Left ventricle myocardium inferior (tissue), 1 donor: ENCODE results near the gene RNF222. TPM values are rescaled to one million over a fixed set of nuclear protein-coding genes. Genes with fewer than 3 reads are reported as not detected.

ENCODE experiments used
- DNase-seq: peaks from one replicate; pipeline ENCODE4 v3.0.0-alpha.2; 2020
- H3K27ac ChIP-seq: fragments of 200-600 bp; replicated peaks from 2 replicates; pipeline ENCODE4 v1.8.0; 2021
- H3K27me3 ChIP-seq: fragments of 200-600 bp; 2 replicates; pipeline ENCODE4 v1.8.0; 2021; ENCODE audit warnings: low read depth
- H3K36me3 ChIP-seq: fragments of 200-600 bp; 2 replicates; pipeline ENCODE4 v1.8.0; 2021
- H3K4me1 ChIP-seq: fragments of 200-600 bp; 2 replicates; pipeline ENCODE4 v1.8.0; 2021
- H3K4me3 ChIP-seq: fragments of 200-600 bp; 2 replicates; pipeline ENCODE4 v1.8.0; 2021; ENCODE audit warnings: mild to moderate bottlenecking, moderate library complexity
- H3K9me3 ChIP-seq: fragments of 200-600 bp; replicated peaks from 2 replicates; pipeline ENCODE4 v1.8.0; 2021
- CTCF ChIP-seq: fragments of 200-600 bp; IDR thresholded peaks from 2 replicates; pipeline ENCODE4 v1.8.0; 2021; ENCODE audit warnings: antibody characterized with exemption, mild to moderate bottlenecking, borderline replicate concordance
- intact Hi-C: fragments of 100-400 bp; cut with micrococcal nuclease; formaldehyde crosslinking; loops from one replicate; pipeline ENCODE4 v1.11.0; 2022
- total RNA-seq: library from RNA; stranded (reverse); fragmentation: NEBNext Ultra II Directional; extraction: Animal tissue kit (Norgen Biotek cat#: 25700); gene quantifications from one replicate; pipeline ENCODE4 v1.2.1, GENCODE V29; 2021
- donor health status: DM: no; HTN: yes; CAD: no; lungs with severe emphysema.

Gene RNF222
- total RNA-seq, 1 donor from 2014 or later, result not detected

DNA sequence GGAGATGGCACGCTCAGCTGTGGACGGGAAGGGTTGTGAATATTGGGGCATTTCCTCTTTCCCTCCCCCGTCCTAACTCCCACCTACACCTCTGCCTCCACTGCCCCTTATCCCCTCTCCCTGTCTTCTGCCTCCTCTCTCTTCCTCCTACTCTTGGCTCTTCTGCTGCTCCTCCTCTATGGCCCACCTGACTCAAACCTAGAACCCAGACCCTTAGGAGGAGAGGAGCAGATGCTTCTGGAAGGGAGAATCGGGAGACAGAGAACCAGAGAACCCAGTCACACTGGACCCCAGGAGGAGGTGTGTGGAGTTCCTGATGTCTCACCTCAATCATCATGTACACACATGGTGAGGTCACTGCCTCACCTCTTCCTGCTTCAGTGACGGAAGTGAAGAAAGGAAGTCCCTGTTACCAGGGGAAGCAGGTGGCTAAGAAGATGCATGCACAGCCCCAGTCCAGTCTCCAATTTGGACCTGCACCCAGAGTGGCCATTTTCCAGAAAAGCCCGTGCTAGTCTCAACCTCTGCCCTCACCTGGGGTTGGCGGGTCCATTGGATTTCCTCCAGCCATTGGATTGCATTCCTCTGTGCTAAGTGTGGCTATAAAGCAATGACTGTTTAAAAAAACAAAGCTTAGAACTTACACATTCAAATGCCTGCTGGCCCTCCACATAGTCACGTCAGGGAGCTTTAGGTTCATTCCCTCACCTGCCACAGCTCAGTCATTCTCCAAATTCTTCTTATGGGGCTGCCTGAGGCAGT lies 4.0 kb downstream of the RNF222 start:
- no peaks in the 10 kb centered on the region for H3K9me3 ChIP-seq
- TF ChIP-seq CTCF, result no peak
- H3K4me1 ChIP-seq, result no peaks in the 10 kb centered on the region
- no peak overlapping the region for H3K27ac ChIP-seq
- no peaks in the 10 kb centered on the region for H3K36me3 ChIP-seq
- no peak for DNase-seq
- H3K4me3 ChIP-seq, result no peak overlapping the region
- H3K27me3 ChIP-seq, result peaks cover 70% of the 10 kb centered on the region
- intact Hi-C loops, result no loop called here

DNA sequence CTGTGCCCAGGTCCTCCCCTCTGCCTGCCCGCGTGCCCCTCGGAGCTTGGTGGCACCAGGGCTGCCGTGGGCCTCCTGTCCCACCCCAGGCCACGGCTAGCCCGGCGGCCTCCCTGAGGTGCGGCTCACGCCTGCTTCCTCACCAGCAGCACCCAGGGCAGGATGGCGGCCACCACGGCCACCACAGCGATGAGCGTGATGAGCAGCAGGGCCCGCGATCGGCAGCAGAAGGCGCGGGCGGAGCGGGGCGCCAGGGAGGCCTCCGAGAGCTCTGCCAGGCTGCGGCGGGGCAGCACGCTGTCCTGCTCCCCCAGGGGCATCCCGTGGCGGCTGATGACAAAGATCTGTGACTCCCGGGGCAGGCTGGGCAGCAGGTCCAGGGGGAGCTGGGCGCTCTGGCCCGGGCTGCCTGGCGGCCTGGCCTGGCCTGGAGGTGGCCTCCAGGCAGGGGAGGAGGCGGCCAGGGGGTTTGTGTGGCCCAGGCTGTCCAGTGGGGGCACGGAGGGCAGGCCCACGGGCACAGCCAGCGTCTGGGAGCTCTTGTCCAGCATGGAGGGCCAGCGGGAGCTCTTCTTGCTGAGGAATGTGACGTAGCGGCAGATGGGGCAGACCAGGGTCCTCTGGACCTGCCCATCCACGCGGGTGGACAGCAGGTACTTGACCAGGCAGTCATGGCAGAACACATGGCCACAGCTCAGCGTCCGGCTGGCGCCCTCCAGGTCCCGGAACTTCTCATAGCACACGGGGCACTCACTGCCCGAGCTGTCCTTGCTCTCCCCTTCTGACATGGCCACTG lies 4.8 kb downstream of the RNF222 start:
- no peaks in the 10 kb centered on the region for H3K36me3 ChIP-seq
- no peaks in the 10 kb centered on the region for H3K4me1 ChIP-seq
- DNase-seq, result no peak
- no peak overlapping the region for H3K4me3 ChIP-seq
- TF ChIP-seq CTCF, result no peak
- H3K9me3 ChIP-seq, result no peaks in the 10 kb centered on the region
- H3K27ac ChIP-seq, result no peak overlapping the region
- intact Hi-C loops, result no loop called here
- H3K27me3 ChIP-seq, result peaks cover 62% of the 10 kb centered on the region

DNA sequence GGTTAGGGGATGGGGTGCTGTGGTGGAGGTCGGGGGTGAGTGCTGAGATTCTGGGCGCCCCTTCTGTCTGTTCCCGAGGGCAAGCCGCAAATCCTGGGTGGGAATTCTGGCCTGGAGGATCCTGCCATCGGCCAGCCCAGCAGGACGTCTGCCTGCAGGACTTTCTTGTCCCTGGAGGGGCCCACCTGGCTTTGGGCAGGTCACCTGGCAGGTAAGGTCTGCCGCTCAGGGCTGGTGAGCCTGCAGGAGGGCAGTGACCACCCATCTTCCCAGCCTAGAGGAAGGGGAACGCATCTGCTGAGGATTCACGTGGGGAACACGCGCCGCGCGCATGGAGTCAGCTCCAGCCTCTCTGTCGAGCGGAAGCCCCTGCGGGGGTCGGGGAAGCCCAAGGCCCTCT lies 5.4 kb downstream of the RNF222 start:
- no peak for DNase-seq
- no peaks in the 10 kb centered on the region for H3K36me3 ChIP-seq
- no peak for TF ChIP-seq CTCF
- no peaks in the 10 kb centered on the region for H3K9me3 ChIP-seq
- peaks cover 56% of the 10 kb centered on the region for H3K27me3 ChIP-seq
- no peaks in the 10 kb centered on the region for H3K4me1 ChIP-seq
- H3K27ac ChIP-seq, result no peak overlapping the region
- intact Hi-C loops, result no loop called here
- no peak overlapping the region for H3K4me3 ChIP-seq

DNA sequence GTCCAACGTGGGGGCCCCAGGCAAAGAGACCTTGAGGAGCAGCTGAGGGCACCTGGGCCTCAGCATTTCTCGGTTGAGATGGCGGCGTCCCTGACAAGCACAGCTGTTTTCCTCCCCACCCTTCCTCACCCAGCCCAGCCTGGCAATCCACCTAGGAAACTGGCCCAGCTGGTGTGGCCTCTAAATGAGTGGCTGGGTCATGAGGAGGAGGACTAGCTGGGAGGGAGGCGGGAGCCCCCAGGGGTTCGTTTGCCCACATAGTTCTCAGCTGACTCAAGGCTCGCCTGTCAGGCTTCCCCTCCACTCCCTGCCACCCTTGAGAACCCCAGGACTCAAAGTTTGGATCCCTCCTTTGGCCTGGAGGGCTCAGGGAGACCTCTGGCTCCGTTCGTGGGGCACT lies 5.9 kb downstream of the RNF222 start:
- Histone ChIP-seq H3K36me3 (no peaks in the 10 kb centered on the region), H3K27me3 (peaks cover 50% of the 10 kb centered on the region), H3K27ac (no peak overlapping the region), H3K9me3 (no peaks in the 10 kb centered on the region), H3K4me3 (no peak overlapping the region), H3K4me1 (no peaks in the 10 kb centered on the region)
- DNase-seq, result no peak
- intact Hi-C loops, result no loop called here
- TF ChIP-seq CTCF, result no peak

DNA sequence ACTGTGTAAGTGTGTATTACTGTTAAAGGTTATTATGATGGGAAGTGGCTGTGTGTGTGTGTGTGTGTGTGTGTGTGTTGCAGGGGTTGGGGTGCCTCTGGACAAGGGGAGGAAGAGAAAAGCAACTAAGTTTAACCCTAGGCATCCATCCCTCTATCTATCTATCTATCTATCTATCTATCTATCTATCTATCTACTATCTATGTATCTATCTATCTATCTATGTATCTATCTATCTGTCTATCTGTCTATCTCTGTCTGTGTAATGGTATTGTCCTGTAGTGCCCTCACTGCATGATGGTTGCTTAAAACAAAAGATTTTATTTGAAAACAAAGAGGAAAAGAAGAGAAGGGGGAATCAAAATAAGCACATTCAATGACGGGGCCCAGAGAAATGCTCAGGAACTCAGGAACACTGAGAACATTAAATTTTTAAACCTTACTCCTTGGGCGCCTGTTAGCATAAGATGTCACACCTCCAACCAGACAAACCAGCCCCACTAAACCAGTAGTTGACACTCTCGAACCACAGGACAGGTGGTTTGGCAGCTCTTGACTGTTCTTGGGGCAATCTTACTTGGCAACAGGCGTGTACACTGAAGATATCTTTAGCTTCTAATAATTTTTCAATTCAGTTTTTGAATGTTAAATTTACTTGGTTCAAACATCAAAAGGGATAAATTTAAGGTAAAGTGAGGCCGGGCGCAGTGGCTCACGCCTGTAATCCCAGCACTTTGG lies 9.5 kb downstream of the RNF222 start:
- H3K9me3 ChIP-seq, result no peaks in the 10 kb centered on the region
- H3K27me3 ChIP-seq, result peaks cover 16% of the 10 kb centered on the region
- H3K4me3 ChIP-seq, result no peak overlapping the region
- intact Hi-C loops, result no loop called here
- H3K27ac ChIP-seq, result no peak overlapping the region
- DNase-seq, result no peak
- H3K4me1 ChIP-seq, result peaks cover 16% of the 10 kb centered on the region
- no peak for TF ChIP-seq CTCF
- no peaks in the 10 kb centered on the region for H3K36me3 ChIP-seq
